ENCODE data around the gene PHACTR1. TPM values are rescaled to one million over a fixed set of nuclear protein-coding genes. Genes with fewer than 3 reads are reported as not detected.

Gene PHACTR1
- total and polyA plus RNA-seq, 3 experiments from 2014 or later, result 0.04 to 0.38 (median 0.04) TPM

DNA sequence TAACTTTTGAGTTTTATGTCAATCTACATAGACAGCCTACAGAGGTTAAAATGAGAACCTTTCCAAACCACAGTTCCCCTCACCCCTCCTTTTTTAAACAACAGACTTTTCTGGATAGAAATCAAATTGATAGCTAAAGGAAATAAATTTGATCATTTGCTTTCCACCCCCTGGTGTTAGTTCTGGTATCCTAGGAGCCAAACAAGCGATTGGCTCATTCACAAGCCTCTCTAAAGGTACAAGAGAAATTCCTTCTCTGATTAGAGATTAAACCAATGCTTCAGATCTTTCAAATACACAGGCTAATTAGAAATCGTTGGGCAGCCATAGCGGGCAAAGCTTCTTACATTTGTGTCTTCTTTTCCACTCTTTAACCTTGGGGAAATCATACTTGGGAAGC lies 379.5 kb downstream of the PHACTR1 start:
- H3K4me3 Mint-ChIP-seq, result no peak overlapping the region
- no peak for DNase-seq
- Histone ChIP-seq H3K27ac (ENCODE audit: low read depth, low read length) (no peak overlapping the region), H3K36me3 (ENCODE audit: insufficient read depth, low read length) (no peaks in the 10 kb centered on the region), H3K9me3 (ENCODE audit: low read length) (no peaks in the 10 kb centered on the region), H3K27me3 (ENCODE audit: insufficient read depth, low read length, poor library complexity, severe bottlenecking) (no peaks in the 10 kb centered on the region), H3K4me1 (ENCODE audit: insufficient read depth, low read length) (no peaks in the 10 kb centered on the region), H3K4me3 (ENCODE audit: low read length) (no peak overlapping the region)
- ChIA-PET CTCF (no interaction called here), POLR2A (no interaction called here)
- no peaks in the 10 kb centered on the region for H3K9me3 Mint-ChIP-seq
- H3K4me1 Mint-ChIP-seq, result no peaks in the 10 kb centered on the region
- no peak overlapping the region for H3K27ac Mint-ChIP-seq
- H3K36me3 Mint-ChIP-seq, result no peaks in the 10 kb centered on the region
- H3K27me3 Mint-ChIP-seq, result peaks cover 8 to 18% of the 10 kb centered on the region in 2 donors

DNA sequence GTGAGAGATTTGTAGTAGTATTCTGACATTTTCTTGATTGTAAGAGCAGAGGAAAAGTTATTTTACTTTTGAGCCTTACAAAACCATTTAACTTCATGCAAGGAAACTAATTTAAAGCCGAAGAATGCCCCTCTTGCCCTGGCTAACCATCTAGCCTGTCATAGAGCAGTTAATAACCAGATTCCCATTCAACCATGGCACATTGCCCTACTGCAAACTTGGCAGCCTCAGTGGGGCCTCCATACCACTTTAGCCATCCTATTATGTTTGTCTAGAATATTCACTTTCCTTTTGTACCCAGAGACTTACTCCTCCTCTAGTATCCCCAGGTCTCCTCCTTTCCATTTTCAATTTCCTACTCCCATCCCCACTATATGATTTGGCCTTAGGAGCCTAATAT lies 380.9 kb downstream of the PHACTR1 start:
- no peak overlapping the region for H3K27ac Mint-ChIP-seq
- POLR2A ChIA-PET, result no interaction called here
- H3K36me3 ChIP-seq (ENCODE audit: insufficient read depth, low read length), result no peaks in the 10 kb centered on the region
- H3K27ac ChIP-seq (ENCODE audit: low read depth, low read length), result no peak overlapping the region
- no peak for DNase-seq
- H3K9me3 Mint-ChIP-seq, result no peaks in the 10 kb centered on the region
- CTCF ChIA-PET, result no interaction called here
- H3K27me3 ChIP-seq (ENCODE audit: insufficient read depth, low read length, poor library complexity, severe bottlenecking), result no peaks in the 10 kb centered on the region
- no peaks in the 10 kb centered on the region for H3K9me3 ChIP-seq (ENCODE audit: low read length)
- no peaks in the 10 kb centered on the region for H3K4me1 ChIP-seq (ENCODE audit: insufficient read depth, low read length)
- H3K4me1 Mint-ChIP-seq, result no peaks in the 10 kb centered on the region
- H3K36me3 Mint-ChIP-seq, result no peaks in the 10 kb centered on the region
- H3K27me3 Mint-ChIP-seq, result peaks cover 6 to 25% of the 10 kb centered on the region in 2 donors
- H3K4me3 Mint-ChIP-seq, result no peak overlapping the region
- no peak overlapping the region for H3K4me3 ChIP-seq (ENCODE audit: low read length)

GRCh38 chr6:13098006-13098405 lies 381.4 kb downstream of the PHACTR1 start:
- no peaks in the 10 kb centered on the region for H3K36me3 ChIP-seq (ENCODE audit: insufficient read depth, low read length)
- DNase-seq, result no peak
- ChIA-PET CTCF (no interaction called here), POLR2A (no interaction called here)
- no peaks in the 10 kb centered on the region for H3K4me1 ChIP-seq (ENCODE audit: insufficient read depth, low read length)
- H3K4me1 Mint-ChIP-seq, result no peaks in the 10 kb centered on the region
- H3K27me3 ChIP-seq (ENCODE audit: insufficient read depth, low read length, poor library complexity, severe bottlenecking), result no peaks in the 10 kb centered on the region
- H3K4me3 ChIP-seq (ENCODE audit: low read length), result no peak overlapping the region
- peaks cover 6 to 27% of the 10 kb centered on the region in 2 donors for H3K27me3 Mint-ChIP-seq
- H3K27ac ChIP-seq (ENCODE audit: low read depth, low read length), result no peak overlapping the region
- no peak overlapping the region for H3K4me3 Mint-ChIP-seq
- no peak overlapping the region for H3K27ac Mint-ChIP-seq
- H3K9me3 ChIP-seq (ENCODE audit: low read length), result no peaks in the 10 kb centered on the region
- no peaks in the 10 kb centered on the region for H3K9me3 Mint-ChIP-seq
- H3K36me3 Mint-ChIP-seq, result no peaks in the 10 kb centered on the region

DNA sequence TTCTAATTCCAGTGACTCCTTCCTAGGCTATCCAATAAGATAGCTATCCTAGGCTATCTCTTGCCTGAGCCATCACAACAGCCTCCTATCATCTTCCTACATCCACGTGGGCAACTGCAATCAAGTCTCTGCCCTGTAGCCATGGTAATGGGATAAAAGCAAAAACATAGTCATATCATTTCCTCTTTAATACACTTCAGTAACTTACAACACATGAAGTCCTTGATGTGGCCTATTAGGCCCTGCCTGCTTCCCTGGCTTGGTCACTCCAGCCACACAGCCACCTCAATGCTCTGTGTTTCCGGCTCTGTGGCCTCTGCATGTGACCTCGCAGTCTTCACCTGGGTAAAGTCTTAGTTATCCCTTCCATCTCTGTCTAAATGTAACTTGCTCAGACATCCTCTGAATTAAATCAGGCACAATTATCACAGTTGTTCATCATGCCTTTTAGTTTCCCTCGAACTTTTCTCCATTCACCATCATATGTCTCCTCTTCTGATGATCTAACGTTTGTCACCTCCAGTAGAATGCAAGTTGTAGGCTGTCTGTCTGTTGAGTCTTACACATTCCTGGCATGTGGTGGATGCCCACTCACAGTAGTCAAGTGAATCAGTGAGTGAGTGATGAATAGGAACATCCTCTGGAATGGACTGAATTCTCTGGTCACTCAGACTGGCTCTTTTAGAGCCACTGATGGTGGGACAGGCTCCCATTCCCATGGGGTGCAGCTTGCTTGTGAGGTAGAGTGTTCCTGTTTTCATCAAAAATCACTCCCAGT lies 382.4 kb downstream of the PHACTR1 start:
- DNase-seq, result no peak
- CTCF ChIA-PET, result no interaction called here
- H3K4me3 ChIP-seq (ENCODE audit: low read length), result no peak overlapping the region
- H3K9me3 ChIP-seq (ENCODE audit: low read length), result no peaks in the 10 kb centered on the region
- no peaks in the 10 kb centered on the region for H3K36me3 Mint-ChIP-seq
- H3K4me3 Mint-ChIP-seq, result no peak overlapping the region
- no peaks in the 10 kb centered on the region for H3K4me1 ChIP-seq (ENCODE audit: insufficient read depth, low read length)
- H3K27me3 Mint-ChIP-seq, result peaks cover 6 to 27% of the 10 kb centered on the region in 2 donors
- H3K27me3 ChIP-seq (ENCODE audit: insufficient read depth, low read length, poor library complexity, severe bottlenecking), result no peaks in the 10 kb centered on the region
- no peaks in the 10 kb centered on the region for H3K36me3 ChIP-seq (ENCODE audit: insufficient read depth, low read length)
- no peak overlapping the region for H3K27ac Mint-ChIP-seq
- POLR2A ChIA-PET, result no interaction called here
- H3K27ac ChIP-seq (ENCODE audit: low read depth, low read length), result no peak overlapping the region
- H3K9me3 Mint-ChIP-seq, result no peaks in the 10 kb centered on the region
- no peaks in the 10 kb centered on the region for H3K4me1 Mint-ChIP-seq

DNA sequence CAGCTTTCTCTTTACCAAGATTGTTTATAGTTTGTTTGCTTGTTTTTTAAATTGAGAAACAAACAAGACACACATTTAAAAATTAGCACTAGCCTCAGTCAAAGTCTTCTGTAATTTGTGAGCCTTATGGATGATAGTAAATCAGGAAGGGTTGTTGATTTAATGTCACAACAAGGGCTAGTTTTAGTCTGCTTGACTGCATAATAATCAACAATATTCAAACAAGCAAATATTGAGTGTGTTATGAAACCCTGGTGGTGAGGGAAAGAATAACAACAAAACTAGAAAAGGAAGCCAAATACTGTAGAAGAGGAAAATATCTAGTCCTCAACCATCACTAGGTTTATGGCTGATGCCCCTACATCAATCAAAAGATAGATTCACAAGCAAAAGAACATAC lies 383.2 kb downstream of the PHACTR1 start:
- H3K4me1 ChIP-seq (ENCODE audit: insufficient read depth, low read length), result no peaks in the 10 kb centered on the region
- DNase-seq, result no peak
- H3K27me3 ChIP-seq (ENCODE audit: insufficient read depth, low read length, poor library complexity, severe bottlenecking), result no peaks in the 10 kb centered on the region
- H3K9me3 ChIP-seq (ENCODE audit: low read length), result no peaks in the 10 kb centered on the region
- no peaks in the 10 kb centered on the region for H3K36me3 ChIP-seq (ENCODE audit: insufficient read depth, low read length)
- peaks cover 6 to 28% of the 10 kb centered on the region in 2 donors for H3K27me3 Mint-ChIP-seq
- H3K9me3 Mint-ChIP-seq, result no peaks in the 10 kb centered on the region
- POLR2A ChIA-PET, result no interaction called here
- no peaks in the 10 kb centered on the region for H3K4me1 Mint-ChIP-seq
- H3K36me3 Mint-ChIP-seq, result no peaks in the 10 kb centered on the region
- H3K4me3 Mint-ChIP-seq, result no peak overlapping the region
- CTCF ChIA-PET, result no interaction called here
- no peak overlapping the region for H3K27ac ChIP-seq (ENCODE audit: low read depth, low read length)
- H3K4me3 ChIP-seq (ENCODE audit: low read length), result no peak overlapping the region
- no peak overlapping the region for H3K27ac Mint-ChIP-seq

DNA sequence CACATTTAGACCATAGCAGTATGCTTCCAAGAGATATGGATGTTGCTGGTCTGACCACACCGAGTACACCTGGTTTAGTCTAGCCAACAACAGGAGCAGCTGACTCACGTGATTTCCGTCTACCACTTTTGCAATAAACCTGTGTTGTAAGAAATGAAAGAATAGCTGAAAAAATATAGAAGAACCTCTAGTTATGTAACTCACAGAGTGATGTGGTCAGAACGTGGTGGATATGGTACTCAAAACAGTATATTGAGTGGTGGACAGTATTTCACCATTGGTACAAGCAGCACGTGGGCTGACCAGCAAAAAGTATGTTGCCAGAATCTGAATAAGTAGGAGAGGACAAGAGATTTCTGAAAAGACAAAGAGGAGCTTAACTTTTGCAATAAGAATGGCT lies 384.8 kb downstream of the PHACTR1 start:
- no peaks in the 10 kb centered on the region for H3K27me3 ChIP-seq (ENCODE audit: insufficient read depth, low read length, poor library complexity, severe bottlenecking)
- no peaks in the 10 kb centered on the region for H3K4me1 ChIP-seq (ENCODE audit: insufficient read depth, low read length)
- DNase-seq, result no peak
- H3K27ac Mint-ChIP-seq, result no peak overlapping the region
- H3K27me3 Mint-ChIP-seq, result peaks cover 6 to 31% of the 10 kb centered on the region in 2 donors
- H3K36me3 Mint-ChIP-seq, result no peaks in the 10 kb centered on the region
- no peak overlapping the region for H3K27ac ChIP-seq (ENCODE audit: low read depth, low read length)
- no peaks in the 10 kb centered on the region for H3K36me3 ChIP-seq (ENCODE audit: insufficient read depth, low read length)
- no peaks in the 10 kb centered on the region for H3K4me1 Mint-ChIP-seq
- CTCF ChIA-PET, result no interaction called here
- POLR2A ChIA-PET, result no interaction called here
- H3K9me3 ChIP-seq (ENCODE audit: low read length), result no peaks in the 10 kb centered on the region
- H3K9me3 Mint-ChIP-seq, result no peaks in the 10 kb centered on the region
- H3K4me3 Mint-ChIP-seq, result no peak overlapping the region
- H3K4me3 ChIP-seq (ENCODE audit: low read length), result no peak overlapping the region

GRCh38 chr6:13101985-13102384 lies 385.4 kb downstream of the PHACTR1 start:
- Histone ChIP-seq H3K4me1 (ENCODE audit: insufficient read depth, low read length) (no peaks in the 10 kb centered on the region), H3K9me3 (ENCODE audit: low read length) (no peaks in the 10 kb centered on the region), H3K27ac (ENCODE audit: low read depth, low read length) (no peak overlapping the region), H3K36me3 (ENCODE audit: insufficient read depth, low read length) (no peaks in the 10 kb centered on the region), H3K27me3 (ENCODE audit: insufficient read depth, low read length, poor library complexity, severe bottlenecking) (no peaks in the 10 kb centered on the region), H3K4me3 (ENCODE audit: low read length) (no peak overlapping the region)
- Mint-ChIP-seq H3K36me3 (no peaks in the 10 kb centered on the region), H3K4me3 (no peak overlapping the region), H3K9me3 (no peaks in the 10 kb centered on the region), H3K4me1 (no peaks in the 10 kb centered on the region), H3K27ac (no peak overlapping the region), H3K27me3 (peaks cover 6 to 31% of the 10 kb centered on the region in 2 donors)
- DNase-seq, result no peak
- CTCF ChIA-PET, result no interaction called here
- POLR2A ChIA-PET, result no interaction called here

DNA sequence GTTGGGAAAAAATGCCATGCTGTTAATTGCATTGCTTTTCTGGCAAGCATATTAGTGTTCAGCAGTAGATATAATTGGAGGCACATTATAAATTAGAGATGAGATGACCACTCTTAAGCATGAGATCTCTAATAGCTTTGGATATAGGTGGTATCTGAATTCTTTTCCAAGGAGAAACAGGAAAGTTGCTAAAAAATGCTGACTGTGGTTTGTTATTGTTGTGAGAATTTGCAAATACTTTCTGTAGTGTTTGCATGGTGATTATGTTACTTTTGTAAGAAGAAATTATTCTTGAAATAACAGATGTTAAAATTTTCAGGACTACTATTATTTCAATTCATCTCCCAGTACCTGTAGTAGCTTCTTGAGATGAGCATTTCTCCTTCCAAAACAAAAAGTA lies 386.6 kb downstream of the PHACTR1 start:
- Histone ChIP-seq H3K9me3 (ENCODE audit: low read length) (no peaks in the 10 kb centered on the region), H3K27ac (ENCODE audit: low read depth, low read length) (no peak overlapping the region), H3K36me3 (ENCODE audit: insufficient read depth, low read length) (no peaks in the 10 kb centered on the region), H3K4me3 (ENCODE audit: low read length) (no peak overlapping the region), H3K4me1 (ENCODE audit: insufficient read depth, low read length) (no peaks in the 10 kb centered on the region), H3K27me3 (ENCODE audit: insufficient read depth, low read length, poor library complexity, severe bottlenecking) (no peaks in the 10 kb centered on the region)
- CTCF ChIA-PET, result no interaction called here
- no peaks in the 10 kb centered on the region for H3K4me1 Mint-ChIP-seq
- no peaks in the 10 kb centered on the region for H3K36me3 Mint-ChIP-seq
- no peak overlapping the region for H3K4me3 Mint-ChIP-seq
- H3K9me3 Mint-ChIP-seq, result no peaks in the 10 kb centered on the region
- no peak for DNase-seq
- H3K27me3 Mint-ChIP-seq, result peaks cover 6 to 31% of the 10 kb centered on the region in 2 donors
- no peak overlapping the region for H3K27ac Mint-ChIP-seq
- POLR2A ChIA-PET, result no interaction called here

Measured in CD8-positive, alpha-beta memory T cell (primary cell).